CD4-positive, alpha-beta T cell treated with Interleukin-15 for 1 hour (primary cell): ENCODE measurements around the gene NTN1.

Experiments
- DNase-seq: peaks from one replicate; pipeline ENCODE4 v3.0.0-alpha.2; 2020

NTN1 gene

GRCh38 chr17:9200699-9201359, 179.5 kb downstream of the NTN1 start:
- no peak for DNase-seq

- no peak for DNase-seq
Observed at GRCh38 chr17:9202532-9202931, 181.2 kb downstream of the NTN1 start.

GRCh38 chr17:9203771-9204425, 182.6 kb downstream of the NTN1 start:
- no peak for DNase-seq

- DNase-seq = no peak
Observed at GRCh38 chr17:9204637-9205329, 183.5 kb downstream of the NTN1 start.

GRCh38 chr17:9205520-9206409, 184.5 kb downstream of the NTN1 start:
- DNase-seq = no peak

GRCh38 chr17:9206410-9206703, 185.0 kb downstream of the NTN1 start:
- no peak for DNase-seq

- DNase-seq = no peak
Observed at GRCh38 chr17:9206741-9207332, 185.5 kb downstream of the NTN1 start.

- no peak for DNase-seq
Observed at GRCh38 chr17:9208381-9209105, 187.2 kb downstream of the NTN1 start.

- no peak for DNase-seq
Observed at GRCh38 chr17:9209347-9209746, 188.0 kb downstream of the NTN1 start.

- DNase-seq = no peak
Observed at GRCh38 chr17:9209781-9210370, 188.6 kb downstream of the NTN1 start.

GRCh38 chr17:9211133-9211765, 189.9 kb downstream of the NTN1 start:
- no peak for DNase-seq

- DNase-seq = no peak
Observed at GRCh38 chr17:9212376-9213302, 191.3 kb downstream of the NTN1 start.

GRCh38 chr17:9213303-9213640, 192.0 kb downstream of the NTN1 start:
- no peak for DNase-seq

- DNase-seq = no peak
Observed at GRCh38 chr17:9215465-9215864, 194.2 kb downstream of the NTN1 start.

GRCh38 chr17:9217151-9218056, 196.1 kb downstream of the NTN1 start:
- no peak for DNase-seq

- DNase-seq = no peak
Observed at GRCh38 chr17:9218064-9218635, 196.8 kb downstream of the NTN1 start.

- DNase-seq = no peak
Observed at GRCh38 chr17:9218911-9219310, 197.6 kb downstream of the NTN1 start.

- no peak for DNase-seq
Observed at GRCh38 chr17:9219631-9220397, 198.5 kb downstream of the NTN1 start.
